Gastrocnemius medialis (tissue), 4 donors: ENCODE results near the gene SLC46A2. TPM values are rescaled to one million over a fixed set of nuclear protein-coding genes. Genes with fewer than 3 reads are reported as not detected.

ENCODE experiments used
- ATAC-seq, 2 donors: fragments of 150-250 bp; one replicate each; pipeline ENCODE4 v1.9.1; 2016
- DNase-seq, 2 donors: peaks; one replicate each; pipeline ENCODE4 v3.0.0-alpha.2; 2019
- H3K27ac ChIP-seq, 4 donors: fragments of 200-600 bp; sonication (generic); 1 replicate in 1 of 4; 2 replicates in 3 of 4; pipeline ENCODE4 v1.5.1; 2016 to 2018; ENCODE audit warnings: mild to moderate bottlenecking in 2 of 4, moderate library complexity in 1 of 4
- H3K27me3 ChIP-seq, 3 donors: fragments of 200-600 bp; sonication (generic) in 2 of 3; 1 replicate in 1 of 3; 2 replicates in 2 of 3; pipeline versions ENCODE4 v1.5.1 to v1.6.0; 2016 to 2019; ENCODE audit warnings: mild to moderate bottlenecking in 1 of 3, moderate library complexity in 1 of 3
- H3K36me3 ChIP-seq, 2 donors: fragments of 200-600 bp; sonication (generic) in 1 of 2; one replicate each; pipeline ENCODE4 v1.5.1; 2017 to 2018
- H3K4me1 ChIP-seq, 2 donors: fragments of 200-600 bp; sonication (generic) in 1 of 2; one replicate each; pipeline ENCODE4 v1.5.1; 2016 to 2017; ENCODE audit warnings: mild to moderate bottlenecking in 2 of 2
- H3K4me3 ChIP-seq, 4 donors: fragments of 200-600 bp; sonication (generic) in 3 of 4; 1 replicate in 1 of 4; 2 replicates in 3 of 4; pipeline ENCODE4 v1.5.1; 2016 to 2019; ENCODE audit warnings: mild to moderate bottlenecking in 2 of 4
- H3K9me3 ChIP-seq, 3 donors: fragments of 200-600 bp; sonication (generic) in 2 of 3; 1 replicate in 1 of 3; 2 replicates in 2 of 3; pipeline ENCODE4 v1.5.1; 2016 to 2019
- POLR2A ChIP-seq, 2 donors: fragments of 450-650 bp; IDR thresholded peaks; one replicate each; pipeline ENCODE4 v1.6.1; 2017; ENCODE audit warnings: antibody characterized with exemption in 2 of 2, mild to moderate bottlenecking in 2 of 2, moderate library complexity in 2 of 2
- in situ Hi-C, 4 donors: fragments of 200-750 bp; cut with MboI; loops; one replicate each; pipeline versions ENCODE4 v1.15.0 to v1.8.0; 2017; ENCODE audit warnings: low sequenced_read_pairs in 4 of 4
- intact Hi-C: fragments of 100-400 bp; cut with DNase I; formaldehyde crosslinking; loops from one replicate; pipeline ENCODE4 v1.15.1; 2023; ENCODE audit warnings: low total_unique reads
- total RNA-seq, 4 donors: library from RNA; depleted of rRNA; stranded (reverse); fragments of >200 nt; gene quantifications; one replicate each; pipeline versions ENCODE4 v1.1.0 to v1.2.3, GENCODE V29; 2016
- TF ChIP-seq, protein P1 (sequence below), 5 experiments: fragments of 450-650 bp in 3 of 5; fragments of 200-600 bp in 2 of 5; sonication (generic) in 2 of 5; IDR thresholded peaks in 4 of 5; conservative IDR thresholded peaks in 1 of 5; 1 replicate in 4 of 5; 2 replicates in 1 of 5; pipeline ENCODE4 v1.5.1; 2016 to 2019; ENCODE audit warnings: antibody characterized with exemption in 5 of 5, mild to moderate bottlenecking in 3 of 5, moderate library complexity in 3 of 5

The SLC46A2 gene
- total RNA-seq, 4 donors from 2014 or later: 0.13 TPM; not detected in 3

GRCh38 chr9:112856200-112856599 is 34.5 kb downstream of the SLC46A2 start:
- in situ Hi-C loops: no loop called here
- DNase-seq (no peak), ATAC-seq (no peak)
- H3K4me1 ChIP-seq: peaks cover 3 to 12% of the 10 kb centered on the region in 2 donors
- no peaks in the 10 kb centered on the region for H3K9me3 ChIP-seq
- no peak overlapping the region for H3K4me3 ChIP-seq
- H3K27me3 ChIP-seq: no peaks in the 10 kb centered on the region
- no peak for TF ChIP-seq POLR2A (IDR thresholded peaks at IDR 0.05)
- TF ChIP-seq, protein P1, sequence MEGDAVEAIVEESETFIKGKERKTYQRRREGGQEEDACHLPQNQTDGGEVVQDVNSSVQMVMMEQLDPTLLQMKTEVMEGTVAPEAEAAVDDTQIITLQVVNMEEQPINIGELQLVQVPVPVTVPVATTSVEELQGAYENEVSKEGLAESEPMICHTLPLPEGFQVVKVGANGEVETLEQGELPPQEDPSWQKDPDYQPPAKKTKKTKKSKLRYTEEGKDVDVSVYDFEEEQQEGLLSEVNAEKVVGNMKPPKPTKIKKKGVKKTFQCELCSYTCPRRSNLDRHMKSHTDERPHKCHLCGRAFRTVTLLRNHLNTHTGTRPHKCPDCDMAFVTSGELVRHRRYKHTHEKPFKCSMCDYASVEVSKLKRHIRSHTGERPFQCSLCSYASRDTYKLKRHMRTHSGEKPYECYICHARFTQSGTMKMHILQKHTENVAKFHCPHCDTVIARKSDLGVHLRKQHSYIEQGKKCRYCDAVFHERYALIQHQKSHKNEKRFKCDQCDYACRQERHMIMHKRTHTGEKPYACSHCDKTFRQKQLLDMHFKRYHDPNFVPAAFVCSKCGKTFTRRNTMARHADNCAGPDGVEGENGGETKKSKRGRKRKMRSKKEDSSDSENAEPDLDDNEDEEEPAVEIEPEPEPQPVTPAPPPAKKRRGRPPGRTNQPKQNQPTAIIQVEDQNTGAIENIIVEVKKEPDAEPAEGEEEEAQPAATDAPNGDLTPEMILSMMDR (IDR thresholded peaks at IDR 0.05 in 4 of 5, conservative IDR thresholded peaks at IDR 0.05 in 1 of 5): no peak
- no peaks in the 10 kb centered on the region for H3K36me3 ChIP-seq
- H3K27ac ChIP-seq: no peak overlapping the region
- intact Hi-C loops: no loop called here

- no peak for DNase-seq
Measured at GRCh38 chr9:112854657-112855056, 36.0 kb downstream of the SLC46A2 start.

DNA sequence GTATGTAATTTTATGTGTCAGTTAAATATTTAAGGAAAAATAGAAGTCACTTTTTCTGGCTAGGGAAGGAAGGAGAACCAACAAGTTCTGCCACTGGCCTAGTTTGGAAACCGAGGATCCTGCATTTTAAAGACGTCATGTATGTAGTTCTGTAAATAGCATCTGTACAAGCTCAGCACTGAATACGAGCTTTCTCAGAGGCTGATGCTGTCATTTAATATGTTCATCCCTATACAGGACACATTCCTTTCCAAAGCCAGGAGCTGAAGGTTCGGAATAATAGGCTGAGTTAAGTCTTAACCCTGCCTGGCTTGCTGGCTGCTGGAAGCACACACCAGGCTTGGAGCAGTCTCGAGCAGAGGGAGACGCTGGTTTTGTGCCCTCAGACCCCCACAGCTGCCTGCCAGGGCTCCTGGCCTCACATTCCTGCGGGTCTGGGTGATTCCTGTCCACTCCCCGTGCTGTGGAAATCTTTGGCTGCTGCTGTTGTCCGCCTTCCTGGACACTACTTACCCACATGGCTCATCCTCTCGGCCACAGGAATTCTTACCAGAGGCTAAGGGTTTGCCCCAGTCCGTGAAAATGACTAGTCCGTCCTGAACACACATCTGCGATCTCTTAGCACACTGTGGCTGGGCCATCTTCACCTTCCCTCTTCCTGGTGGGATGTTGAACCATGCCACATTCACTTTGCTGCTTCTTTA is 36.6 kb downstream of the SLC46A2 start:
- Histone ChIP-seq H3K9me3 (no peaks in the 10 kb centered on the region), H3K4me1 (peaks cover 3 to 12% of the 10 kb centered on the region in 2 donors), H3K27me3 (no peaks in the 10 kb centered on the region), H3K4me3 (no peak overlapping the region), H3K27ac (peak overlapping the region in 1 of 4 donors; percentile 19), H3K36me3 (no peaks in the 10 kb centered on the region)
- intact Hi-C loops: no loop called here
- no peak for TF ChIP-seq POLR2A (IDR thresholded peaks at IDR 0.05)
- TF ChIP-seq, protein P1 (IDR thresholded peaks at IDR 0.05 in 4 of 5, conservative IDR thresholded peaks at IDR 0.05 in 1 of 5): no peak
- DNase-seq: no peak
- in situ Hi-C loops: no loop called here
- peak in 1 of 2 donors; percentile 44 for ATAC-seq

More at GRCh38 chr9:112854657-112855056, 36.0 kb downstream of the SLC46A2 start:
- ATAC-seq: no peak
- Histone ChIP-seq H3K27ac (no peak overlapping the region), H3K4me1 (peaks cover 3 to 12% of the 10 kb centered on the region in 2 donors), H3K4me3 (no peak overlapping the region), H3K27me3 (no peaks in the 10 kb centered on the region), H3K9me3 (no peaks in the 10 kb centered on the region), H3K36me3 (no peaks in the 10 kb centered on the region)
- TF ChIP-seq, protein P1 (IDR thresholded peaks at IDR 0.05 in 4 of 5, conservative IDR thresholded peaks at IDR 0.05 in 1 of 5): no peak
- TF ChIP-seq POLR2A (IDR thresholded peaks at IDR 0.05): no peak
- in situ Hi-C loops: no loop called here
- intact Hi-C loops: no loop called here

GRCh38 chr9:112852741-112853504 is 37.8 kb downstream of the SLC46A2 start:
- Histone ChIP-seq H3K4me3 (no peak overlapping the region), H3K36me3 (no peaks in the 10 kb centered on the region), H3K4me1 (peaks cover 3 to 12% of the 10 kb centered on the region in 2 donors), H3K27ac (peak overlapping the region in 1 of 4 donors; percentile 43), H3K27me3 (no peaks in the 10 kb centered on the region), H3K9me3 (no peaks in the 10 kb centered on the region)
- DNase-seq (no peak), ATAC-seq (peak in 1 of 2 donors; percentile 14)
- TF ChIP-seq, protein P1 (IDR thresholded peaks at IDR 0.05 in 4 of 5, conservative IDR thresholded peaks at IDR 0.05 in 1 of 5): no peak
- TF ChIP-seq POLR2A (IDR thresholded peaks at IDR 0.05): no peak
- intact Hi-C loops (no loop called here), in situ Hi-C loops (no loop called here)
